ENCODE data around the gene GCHFR.

The GCHFR gene

DNA sequence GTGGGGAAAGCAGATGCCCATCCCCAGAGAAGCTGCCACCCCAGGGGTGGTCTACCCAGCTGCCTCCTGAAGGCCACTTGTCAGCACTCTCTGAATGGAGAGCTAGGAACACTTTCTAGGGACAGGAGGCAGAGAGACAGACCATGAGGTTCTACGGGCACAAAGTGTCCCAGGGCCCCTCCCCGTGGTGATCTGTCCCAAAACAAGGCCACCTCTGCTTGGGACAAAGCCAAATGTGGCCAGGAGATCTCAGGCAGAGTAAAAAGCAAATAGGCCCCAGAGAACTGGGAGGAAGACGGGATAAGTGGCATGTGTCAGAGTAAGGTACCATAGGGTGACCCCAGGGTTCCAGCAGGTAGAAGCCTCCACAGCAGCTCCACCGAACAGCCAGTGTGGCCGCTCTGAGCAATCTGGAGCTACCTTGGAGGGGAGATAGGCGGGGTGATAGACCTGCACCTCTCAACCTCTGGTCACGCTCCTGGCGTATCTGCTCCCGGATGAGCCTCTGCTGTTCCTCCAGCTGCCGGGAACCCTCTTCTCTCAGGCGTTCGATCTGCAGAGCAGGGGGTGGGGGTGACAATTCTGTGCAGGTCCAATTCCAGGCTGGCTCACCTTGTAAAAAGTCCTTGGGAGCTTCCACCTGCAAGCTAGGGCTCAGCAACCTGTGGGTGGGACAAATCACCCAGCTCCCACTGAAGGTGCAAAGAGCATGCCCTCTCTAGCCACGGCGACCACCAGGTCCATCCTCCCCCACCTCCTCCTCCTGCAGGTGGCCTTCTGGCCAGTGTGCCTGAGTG lies 12.1 kb downstream of the GCHFR start:
- DNase-seq (ENCODE audit: low read depth in 1 of 2, low spot score in 1 of 2), result no peak

DNA sequence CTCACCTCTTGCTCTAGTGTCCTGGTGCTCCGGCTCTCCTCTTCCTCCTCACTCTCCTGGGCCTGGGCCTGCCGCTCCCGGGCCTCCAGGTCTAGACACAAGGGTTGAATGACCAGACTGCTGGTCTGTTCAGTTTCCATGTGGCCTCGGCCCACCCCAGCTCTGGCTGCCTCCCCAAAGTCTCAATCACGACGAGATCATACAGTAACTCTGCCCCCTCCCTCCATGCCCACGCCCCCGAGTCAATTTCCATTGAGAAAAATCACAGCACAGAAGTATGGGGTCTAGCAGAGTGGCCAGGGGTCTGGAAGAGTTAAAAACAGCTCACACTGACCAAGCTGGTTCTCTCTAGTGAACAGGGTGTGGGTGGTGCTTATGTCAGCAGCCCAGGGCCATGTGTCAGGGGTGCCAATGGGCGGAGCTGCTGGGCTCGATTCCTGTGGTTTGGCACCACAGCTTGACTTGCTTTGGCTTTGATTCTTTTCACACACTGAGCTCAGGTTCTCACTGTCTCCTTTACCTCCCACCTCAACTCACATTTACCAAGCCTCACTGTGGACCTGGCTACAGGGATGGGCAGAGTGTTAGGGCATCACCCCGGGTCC lies 12.8 kb downstream of the GCHFR start:
- DNase-seq (ENCODE audit: low read depth in 1 of 2, low spot score in 1 of 2), result no peak

DNA sequence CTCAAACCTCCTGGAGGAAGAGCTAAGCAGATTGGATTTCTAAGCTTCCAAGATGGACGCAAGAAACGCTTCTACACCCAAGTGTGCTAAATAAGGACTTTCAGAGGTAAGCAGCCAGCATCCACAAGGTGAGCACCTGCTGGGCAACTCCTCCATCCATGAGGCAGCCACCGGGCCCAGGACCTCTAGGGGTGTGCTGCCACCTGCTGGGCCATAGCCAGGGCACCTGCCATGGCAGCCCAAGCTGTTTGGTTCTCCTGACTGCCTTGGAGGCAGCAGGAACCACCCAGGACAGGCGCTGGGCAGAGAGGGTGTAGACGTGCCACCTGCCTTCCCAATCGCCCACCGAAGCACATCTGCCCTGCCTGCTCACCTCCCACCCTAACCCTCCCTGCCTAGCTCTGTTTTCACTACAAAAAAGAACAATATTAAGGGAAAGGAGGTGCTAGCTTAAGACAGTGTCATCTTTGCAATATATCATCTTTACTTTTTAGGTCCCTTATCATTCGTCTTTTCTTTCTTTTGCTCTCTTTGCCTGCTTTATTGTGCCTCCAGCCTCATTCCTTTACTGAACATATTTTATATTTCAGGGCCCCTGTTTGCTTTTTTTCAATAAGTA lies 18.9 kb downstream of the GCHFR start:
- peak; percentile 65 to 71 for DNase-seq (ENCODE audit: low read depth in 1 of 2, low spot score in 1 of 2)

DNA sequence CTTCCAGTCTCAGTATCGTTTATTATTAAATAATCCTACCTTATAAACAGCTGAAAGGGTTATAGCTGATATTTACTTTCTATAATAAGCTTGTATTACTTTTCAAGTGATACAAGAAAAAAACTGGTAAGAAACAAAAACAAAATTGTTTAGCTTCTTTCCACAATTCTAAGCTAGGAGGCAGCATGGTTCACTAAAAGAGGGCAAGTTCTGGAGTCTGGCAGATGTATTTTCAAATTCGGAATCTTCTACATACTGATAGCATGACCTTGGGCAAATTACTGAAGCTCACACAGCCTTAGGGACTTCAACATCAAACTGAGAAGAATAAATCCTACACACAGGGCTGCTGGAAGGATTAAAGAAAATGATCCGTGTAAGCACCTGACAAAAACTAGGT lies 21.3 kb downstream of the GCHFR start:
- no peak for DNase-seq (ENCODE audit: low read depth in 1 of 2, low spot score in 1 of 2)

DNA sequence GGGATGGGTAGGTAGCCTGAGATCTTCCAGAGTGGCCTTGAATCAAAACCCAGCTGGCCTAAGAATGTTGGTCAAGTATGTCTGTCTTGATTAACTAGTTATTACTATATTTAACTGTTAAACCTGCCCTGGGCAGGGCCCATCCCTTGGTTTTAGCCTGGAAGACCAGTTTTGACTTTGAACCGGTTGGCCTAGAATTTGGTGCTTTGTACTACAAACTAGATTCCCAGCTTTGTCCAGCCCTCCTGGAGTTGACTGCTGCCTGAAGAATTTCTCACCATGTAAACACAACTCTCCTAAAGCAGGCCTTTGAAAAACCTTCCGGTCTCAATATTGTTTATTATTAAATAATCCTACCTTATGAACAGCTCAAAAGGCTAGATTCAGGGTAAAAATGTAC lies 21.9 kb downstream of the GCHFR start:
- DNase-seq (ENCODE audit: low read depth in 1 of 2, low spot score in 1 of 2), result no peak

DNA sequence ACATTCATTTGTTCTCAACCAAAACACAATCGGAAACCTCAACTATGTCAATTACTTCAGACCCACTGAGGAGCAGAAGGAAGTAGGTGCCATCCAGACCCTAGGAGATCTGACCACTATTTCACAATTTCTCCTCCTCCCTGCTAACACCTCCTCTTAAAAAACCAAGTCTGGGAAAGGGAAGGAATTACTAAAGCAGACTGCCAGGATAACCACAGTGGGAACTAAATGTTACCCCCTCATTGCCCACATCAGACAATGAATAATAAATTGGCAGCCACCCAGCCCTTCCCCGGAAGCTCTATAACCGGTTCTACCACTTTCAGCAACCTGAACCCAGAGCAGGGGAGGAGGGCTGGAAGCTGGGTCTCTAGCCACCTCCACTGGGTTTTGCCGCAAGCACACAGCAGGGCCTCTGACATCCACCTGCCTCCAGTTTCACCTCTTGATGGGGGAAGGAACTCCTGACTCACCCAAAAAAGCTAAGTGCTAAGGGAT lies 23.5 kb downstream of the GCHFR start:
- DNase-seq (ENCODE audit: low read depth in 1 of 2, low spot score in 1 of 2), result peak in 1 of 2 donors; percentile 33

DNA sequence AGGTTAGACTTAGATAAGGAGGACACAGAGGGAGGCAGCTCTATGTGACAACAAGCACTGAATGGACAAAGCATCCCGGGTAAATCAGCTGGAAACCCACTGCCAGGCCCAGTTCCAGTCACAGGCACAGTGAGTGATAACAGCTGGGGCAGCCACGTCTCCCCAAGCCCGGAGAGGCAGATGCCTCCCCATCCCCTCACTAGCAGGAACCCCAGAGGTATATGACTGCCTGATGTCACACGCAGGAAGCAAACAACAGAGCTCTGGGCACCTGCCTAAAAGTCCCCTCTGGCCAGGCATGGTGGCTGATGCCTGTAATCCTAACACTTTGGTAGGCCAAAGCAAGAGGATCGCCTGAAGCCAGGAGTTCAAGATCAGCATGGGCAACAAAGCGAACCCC lies 24.1 kb downstream of the GCHFR start:
- no peak for DNase-seq (ENCODE audit: low read depth in 1 of 2, low spot score in 1 of 2)

DNA sequence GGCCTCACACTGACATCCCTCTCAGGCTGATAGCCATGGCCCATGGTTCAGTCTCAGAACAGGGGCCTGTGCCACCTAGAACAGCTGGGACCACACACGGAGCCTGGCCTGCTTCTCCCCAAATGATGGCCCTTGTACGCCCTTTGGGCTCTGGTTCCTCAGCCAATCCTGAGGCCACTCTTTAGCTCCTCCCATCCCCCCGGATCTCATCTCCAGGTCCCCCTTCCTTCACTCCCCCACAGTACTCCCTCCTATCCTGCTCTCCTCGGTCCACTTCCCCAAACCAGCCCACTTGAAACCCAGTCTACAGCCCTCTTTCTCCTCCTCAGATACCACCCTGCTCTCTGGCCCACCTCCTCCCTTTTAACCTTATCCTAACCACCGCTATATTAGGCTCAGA lies 25.3 kb downstream of the GCHFR start:
- no peak for DNase-seq (ENCODE audit: low read depth in 1 of 2, low spot score in 1 of 2)

DNA sequence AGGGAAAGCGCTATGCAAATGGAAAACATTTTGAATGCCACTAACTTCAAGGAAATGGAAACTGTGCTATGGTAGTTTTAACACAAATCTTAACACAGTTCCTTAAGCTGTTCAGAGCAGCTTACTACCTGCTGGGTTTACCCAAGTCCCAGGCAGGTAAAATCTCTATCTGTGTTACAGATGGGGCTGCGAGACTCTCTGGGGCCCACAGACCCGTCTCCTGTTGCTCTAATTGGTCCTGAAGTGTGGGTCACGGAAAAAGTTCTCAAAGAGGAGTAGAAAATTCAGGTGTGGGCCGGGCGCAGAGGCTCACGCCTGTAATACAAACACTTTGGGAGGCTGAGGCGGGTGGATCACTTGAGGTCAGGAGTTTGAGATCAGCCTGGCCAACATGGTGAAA lies 26.1 kb downstream of the GCHFR start:
- no peak for DNase-seq (ENCODE audit: low read depth in 1 of 2, low spot score in 1 of 2)

DNA sequence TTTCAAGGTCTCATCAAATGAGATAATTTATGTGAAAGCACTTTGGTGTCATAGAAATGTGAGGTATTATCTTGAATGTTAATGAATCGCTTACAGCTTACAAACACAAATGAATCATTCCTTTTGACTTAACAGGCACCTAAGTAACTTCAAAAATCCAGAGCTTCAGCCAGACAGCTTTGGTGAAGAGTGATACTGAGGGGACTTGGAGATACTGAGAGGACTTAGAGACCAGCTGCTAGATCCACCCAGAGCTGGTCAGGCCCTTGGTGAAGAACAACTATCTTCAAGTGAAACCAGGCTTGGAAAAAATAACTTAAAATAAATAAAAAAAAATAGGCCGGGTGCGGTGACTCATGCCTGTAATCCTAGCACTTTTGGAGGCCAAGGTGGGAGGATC lies 26.9 kb downstream of the GCHFR start:
- DNase-seq (ENCODE audit: low read depth in 1 of 2, low spot score in 1 of 2), result no peak

DNA sequence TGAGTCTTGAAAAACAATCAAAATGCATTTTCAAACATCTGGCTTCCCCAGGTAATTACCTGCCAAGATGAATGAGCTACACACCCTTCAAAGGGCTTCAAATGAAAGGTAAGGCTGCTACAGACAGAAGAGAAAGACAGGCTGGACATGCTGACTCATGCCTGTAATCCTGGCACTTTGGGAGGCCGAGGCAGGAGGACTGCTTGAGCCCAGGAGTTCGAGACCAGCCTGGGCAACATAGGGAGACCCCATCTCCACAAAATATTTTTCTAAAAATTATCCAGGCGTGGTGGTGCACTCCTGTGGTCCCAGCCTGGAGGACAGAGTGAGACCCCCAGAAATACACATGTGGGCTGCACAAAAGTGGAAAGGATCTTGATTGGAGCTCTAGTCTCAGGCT lies 28.5 kb downstream of the GCHFR start:
- no peak for DNase-seq (ENCODE audit: low read depth in 1 of 2, low spot score in 1 of 2)

DNA sequence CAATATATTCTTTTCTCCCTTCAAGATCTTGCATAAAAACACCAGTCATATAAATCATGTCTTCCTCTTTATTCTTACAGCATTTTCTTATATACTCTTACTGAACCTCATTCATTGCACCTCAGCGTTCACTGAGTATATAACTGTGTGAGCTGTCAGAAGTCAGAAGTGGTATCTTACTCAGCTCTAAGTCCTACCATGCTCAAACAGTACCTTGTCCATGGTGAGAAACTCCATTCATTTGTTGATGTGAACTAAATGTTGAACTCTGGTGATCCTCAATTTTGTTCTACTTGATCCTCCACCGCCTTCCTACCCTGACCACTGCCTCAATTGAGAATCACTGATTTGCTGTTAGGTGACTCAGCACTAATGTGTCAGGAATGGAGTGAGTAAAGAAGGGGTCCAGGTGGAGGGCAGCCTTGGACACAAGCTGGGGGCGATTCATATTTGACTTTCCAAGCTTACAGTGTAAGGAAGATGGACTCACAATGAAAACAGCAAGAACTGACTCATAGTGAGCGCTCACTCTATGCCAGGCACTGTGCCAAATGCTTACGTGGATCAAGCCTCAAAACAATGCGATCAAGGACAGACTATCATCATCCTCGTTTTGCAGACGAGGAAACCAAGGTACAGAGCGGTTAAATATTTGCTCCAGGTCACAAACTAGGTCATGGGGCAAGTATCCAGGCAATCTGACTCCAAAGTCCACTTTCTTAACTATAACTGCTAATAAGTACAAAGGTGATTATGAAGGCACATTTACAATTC lies 29.5 kb downstream of the GCHFR start:
- no peak for DNase-seq (ENCODE audit: low read depth in 1 of 2, low spot score in 1 of 2)

DNA sequence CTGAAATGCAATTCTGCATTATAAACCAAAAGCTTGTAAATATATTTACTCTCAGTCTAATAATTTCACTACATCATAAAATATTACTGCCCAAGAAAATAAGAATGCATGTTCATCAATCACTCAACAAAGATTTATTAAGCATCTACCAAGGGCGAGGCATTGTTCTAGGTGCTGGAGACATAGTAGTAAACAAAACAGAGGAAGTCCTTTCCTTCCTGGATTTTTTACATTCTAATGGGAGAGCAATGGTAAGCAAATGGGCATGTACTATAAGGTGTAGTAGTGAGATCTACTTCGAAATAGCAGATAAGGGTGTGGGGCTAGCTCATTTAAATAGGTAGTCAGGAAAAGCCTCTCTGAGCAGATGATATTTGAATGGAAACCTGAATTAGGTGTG lies 32.2 kb downstream of the GCHFR start:
- no peak for DNase-seq (ENCODE audit: low read depth in 1 of 2, low spot score in 1 of 2)

DNA sequence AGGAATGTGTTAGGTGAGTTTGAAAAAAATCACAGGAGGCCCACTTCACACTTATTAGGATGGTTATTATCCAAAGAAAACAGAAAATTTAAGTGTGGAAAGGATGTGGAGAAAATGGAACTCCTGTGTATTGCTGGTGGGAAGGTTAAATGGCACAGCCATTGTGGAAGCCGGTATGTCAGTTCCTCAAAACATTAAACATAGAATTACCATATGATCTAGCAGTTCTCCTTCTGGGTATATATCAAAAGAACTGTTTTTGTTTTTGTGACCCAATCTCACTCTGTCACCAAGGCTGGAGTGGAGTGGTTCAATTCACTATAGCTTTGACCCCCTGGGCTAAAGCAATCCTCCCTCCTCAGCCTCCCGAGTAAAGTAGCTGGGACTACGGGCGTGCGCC lies 32.6 kb downstream of the GCHFR start:
- DNase-seq (ENCODE audit: low read depth in 1 of 2, low spot score in 1 of 2), result no peak

DNA sequence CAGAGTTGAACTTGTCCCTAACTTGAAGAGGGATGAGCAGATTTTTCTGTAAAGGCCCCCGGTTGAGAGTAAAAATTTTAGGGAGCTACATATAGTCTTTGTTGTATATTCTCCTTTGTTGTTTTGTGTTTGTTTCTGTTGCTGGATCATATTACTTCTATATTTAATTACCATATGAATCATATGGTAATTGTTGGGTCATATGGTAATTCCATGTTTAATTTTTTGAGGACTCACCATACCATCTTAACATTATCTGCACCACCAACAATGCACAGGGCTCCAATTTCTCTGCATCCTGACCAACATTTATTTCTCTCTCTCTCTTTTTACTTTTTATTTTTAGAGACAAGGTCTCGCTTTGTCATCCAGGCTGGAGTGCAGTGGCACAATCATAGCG lies 35.7 kb downstream of the GCHFR start:
- no peak for DNase-seq (ENCODE audit: low read depth in 1 of 2, low spot score in 1 of 2)

DNA sequence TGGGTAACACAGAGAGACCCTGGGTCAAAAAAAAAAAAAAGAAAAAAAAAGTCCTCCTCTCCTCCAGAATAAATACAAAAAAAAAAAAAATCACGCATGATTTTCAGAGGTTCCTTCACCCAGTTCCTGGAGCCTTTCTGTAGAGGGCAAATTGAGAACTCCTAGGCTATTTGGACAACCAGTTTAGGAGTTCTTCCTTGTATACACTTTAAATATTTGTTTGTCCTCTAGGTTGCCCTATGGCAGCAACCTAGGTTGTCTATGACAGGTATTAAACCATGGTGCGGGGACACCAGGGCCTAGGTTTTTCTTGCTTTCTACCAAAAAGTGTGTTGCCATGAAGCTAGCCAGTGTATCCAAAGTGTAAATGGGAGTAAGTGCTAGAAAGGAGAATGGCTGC lies 39.2 kb downstream of the GCHFR start:
- no peak for DNase-seq (ENCODE audit: low read depth in 1 of 2, low spot score in 1 of 2)

DNA sequence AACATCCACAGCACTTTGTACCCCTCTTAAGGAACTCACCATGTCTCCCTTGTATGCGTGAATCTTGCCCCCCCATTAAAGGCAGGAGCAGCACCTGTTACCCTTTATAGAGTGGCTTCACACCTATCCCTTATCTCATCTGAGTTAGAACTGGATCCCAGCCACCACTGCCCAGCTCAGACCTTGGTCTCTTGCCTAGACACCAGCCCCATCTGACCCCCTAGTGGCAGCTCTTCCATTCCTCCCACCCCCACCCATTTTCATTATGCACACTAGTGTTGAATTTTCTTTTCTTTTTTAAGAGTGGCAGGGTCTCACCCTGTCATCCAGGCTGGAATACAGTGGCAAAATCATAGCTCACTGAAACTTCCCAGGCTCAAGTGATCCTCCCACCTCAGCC lies 39.8 kb downstream of the GCHFR start:
- no peak for DNase-seq (ENCODE audit: low read depth in 1 of 2, low spot score in 1 of 2)

DNA sequence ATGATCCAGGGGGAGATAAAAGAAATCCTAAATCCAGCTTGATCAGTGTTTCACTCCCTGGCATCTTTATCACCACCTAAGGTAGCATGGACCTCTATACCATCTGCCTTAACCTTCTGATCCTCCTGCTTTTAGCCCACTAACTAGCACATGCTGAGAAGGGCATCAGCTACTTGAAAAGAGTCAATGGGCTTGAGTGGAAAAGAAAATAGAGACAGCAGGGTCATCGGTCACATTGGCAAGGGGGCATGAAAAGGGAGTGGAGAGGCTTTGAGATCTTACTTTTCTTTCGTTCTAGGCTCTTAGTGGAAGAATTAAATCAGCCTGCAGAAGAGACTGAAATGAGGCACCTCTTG lies 42.8 kb downstream of the GCHFR start:
- DNase-seq (ENCODE audit: low read depth in 1 of 2, low spot score in 1 of 2), result no peak

DNA sequence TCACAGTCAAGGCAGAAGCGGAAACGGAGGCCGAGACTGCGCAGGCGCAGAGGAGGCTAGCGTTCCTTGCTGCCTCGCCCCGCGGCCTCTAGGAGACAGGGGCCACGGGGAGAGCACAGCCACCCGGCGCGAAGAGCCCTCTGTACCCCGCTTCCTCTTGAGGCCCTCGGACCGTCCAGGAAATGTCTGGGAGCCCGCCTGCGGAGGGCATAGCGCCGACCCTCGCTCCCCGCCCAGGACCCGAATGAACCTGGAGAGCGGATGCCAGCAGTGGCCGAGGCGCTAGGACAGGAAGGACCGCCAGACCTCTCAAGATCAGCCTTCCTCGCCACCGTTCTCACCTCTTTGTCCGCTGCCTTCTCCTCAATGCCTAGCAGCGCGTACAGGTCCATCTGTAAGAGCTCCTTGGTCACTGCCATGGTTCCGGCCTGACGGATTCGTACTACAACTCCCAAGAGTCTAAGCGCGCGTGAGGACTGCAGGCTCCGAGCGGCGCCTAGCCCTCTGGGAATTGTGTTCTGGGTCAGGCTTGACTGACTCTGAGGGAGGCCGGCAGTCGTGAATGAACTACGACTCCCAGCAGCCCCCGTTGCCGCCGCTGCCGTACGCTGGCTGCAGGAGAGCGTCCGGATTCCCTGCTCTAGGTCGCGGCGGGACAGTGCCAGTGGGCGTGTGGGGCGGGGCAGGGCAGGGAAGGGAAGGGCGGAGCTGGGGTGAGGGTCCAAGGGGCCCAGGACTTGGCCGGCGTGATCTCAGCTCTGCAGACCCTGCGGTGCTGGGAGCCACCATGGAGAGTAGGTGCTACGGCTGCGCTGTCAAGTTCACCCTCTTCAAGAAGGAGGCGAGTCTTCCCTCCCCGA lies 43.4 kb downstream of the GCHFR start, which contains the start of the genes DNAJC17 and ZFYVE19:
Gene DNAJC17 (minus strand): TSS at position 446 of the 860 bp plus-strand sequence. CDS start 27 bp downstream, at position 419.
Gene ZFYVE19 (plus strand): TSS at position 62 of the 860 bp plus-strand sequence. CDS start 501 bp downstream, at position 563.
- DNase-seq (ENCODE audit: low read depth in 1 of 2, low spot score in 1 of 2), result peak; percentile 85 to 93

DNA sequence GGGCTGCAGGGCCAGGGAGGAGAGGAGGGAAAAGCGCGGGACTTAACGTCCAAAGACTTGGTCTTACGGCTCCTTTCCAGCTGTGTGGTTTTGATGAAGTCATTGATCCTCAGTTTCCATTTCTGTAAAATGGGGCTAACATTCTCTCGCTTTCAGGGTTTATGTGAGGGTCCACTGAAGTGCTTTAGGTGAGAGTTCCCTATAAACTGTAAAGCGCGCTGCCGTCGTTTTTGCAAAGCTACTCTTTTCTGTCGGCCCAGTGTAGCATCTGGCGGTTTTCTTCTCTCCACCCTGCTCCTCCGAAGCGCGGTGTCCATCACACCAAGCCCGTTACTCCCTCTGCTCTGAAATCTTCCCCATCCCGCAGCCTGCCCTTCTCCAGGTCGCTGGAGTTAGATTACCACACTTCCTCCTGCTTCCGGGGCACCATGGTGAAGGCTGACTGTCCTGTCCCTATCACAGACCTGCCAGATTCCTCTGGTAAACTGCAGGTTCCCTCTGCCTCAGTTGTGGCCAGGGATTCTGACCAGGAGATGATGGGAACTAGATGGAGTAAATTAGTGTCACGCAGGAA lies 44.1 kb downstream of the GCHFR start:
- no peak for DNase-seq (ENCODE audit: low read depth in 1 of 2, low spot score in 1 of 2)
